NK-92 treated with Interleukin-12 subunit alpha and Interleukin-12 subunit beta, amount 100 ng/mL, for 24 hours (cell line): ENCODE results near the gene LSM12.

Experiments
- DNase-seq: peaks from one replicate; lab custom pipeline; 2025; lab: John Stamatoyannopoulos, UW

The LSM12 gene

DNA sequence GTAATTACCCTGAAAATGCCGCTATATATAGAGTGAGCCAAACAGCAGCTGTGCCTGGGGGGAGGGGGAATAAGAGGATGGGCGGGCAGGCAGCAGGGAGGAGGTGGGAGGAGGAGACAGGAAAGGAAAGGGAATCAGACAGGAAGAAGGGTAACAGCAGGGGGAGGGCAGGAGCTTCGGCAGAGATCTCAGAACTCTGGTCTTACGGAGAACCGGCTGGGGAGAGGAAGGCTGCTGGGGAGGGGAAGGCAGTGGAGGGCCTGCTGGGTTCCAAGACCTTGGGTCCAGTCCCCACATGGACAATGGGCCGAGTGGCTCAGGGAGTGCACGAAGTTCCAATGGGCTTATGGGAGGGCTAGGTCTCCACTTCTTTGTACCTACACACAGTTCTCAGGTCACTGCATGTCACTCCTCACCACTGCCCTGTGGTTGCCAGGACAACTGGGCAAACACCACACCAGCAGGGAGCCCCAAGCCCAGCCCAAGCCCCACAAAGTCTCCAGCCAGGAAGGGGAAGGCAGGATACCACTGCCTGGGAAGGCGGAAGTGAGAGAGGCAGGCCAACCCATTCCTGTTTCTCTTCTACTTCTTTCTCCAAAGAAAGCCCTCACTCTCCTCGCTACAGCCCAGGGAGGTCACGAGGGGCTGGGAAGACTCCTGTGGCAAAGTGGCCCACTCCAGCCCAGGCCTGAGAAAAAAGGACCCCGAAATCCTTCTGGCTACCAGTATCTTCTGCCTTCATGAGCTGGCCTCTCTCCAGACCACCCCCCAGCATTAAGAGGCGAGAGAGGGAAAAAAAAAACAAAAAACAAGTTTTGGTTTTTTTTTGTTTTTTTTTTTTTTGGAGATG is 29.4 kb upstream of the LSM12 start:
- DNase-seq: no peak

- DNase-seq: no peak
Measured at GRCh38 chr17:44095388-44095646, 28.8 kb upstream of the LSM12 start.

GRCh38 chr17:44094701-44095387 is 28.4 kb upstream of the LSM12 start:
- DNase-seq: no peak

DNA sequence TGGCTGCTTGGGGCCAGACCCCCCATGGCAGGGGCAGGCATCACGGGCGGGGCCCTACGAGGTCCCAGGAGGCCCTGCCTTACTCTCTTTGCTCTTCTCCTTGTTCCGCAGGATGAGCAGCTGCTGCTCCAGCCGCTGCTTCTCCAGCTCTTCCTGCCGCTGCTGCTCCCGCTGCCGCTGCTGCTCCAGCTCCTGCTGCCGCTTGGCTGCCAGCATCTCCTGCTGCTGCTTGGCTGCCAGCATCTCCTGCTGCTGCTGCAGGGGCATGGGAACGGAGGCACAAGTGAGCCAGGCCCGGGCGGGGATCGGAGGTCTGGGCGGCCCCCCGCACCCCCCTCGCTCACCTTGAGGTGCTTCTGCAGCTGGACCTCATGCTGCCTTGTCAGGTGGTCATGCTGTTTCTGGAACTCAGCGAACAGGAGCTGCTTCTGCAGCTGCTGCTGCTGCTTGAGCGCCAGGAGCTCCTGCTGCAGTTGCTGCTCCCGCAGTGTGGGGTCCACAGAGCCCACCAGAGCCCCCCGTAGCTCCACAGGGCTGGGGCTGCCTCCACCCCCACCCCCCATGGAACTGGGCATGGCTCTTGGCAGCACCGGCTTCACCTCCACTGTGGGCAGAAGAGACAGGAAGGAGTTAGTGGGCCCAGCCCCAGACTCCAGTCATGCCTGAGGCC is 26.9 kb upstream of the LSM12 start:
- DNase-seq: no peak

- DNase-seq: no peak
Measured at GRCh38 chr17:44092051-44092450, 25.6 kb upstream of the LSM12 start.

GRCh38 chr17:44091200-44091997 is 24.9 kb upstream of the LSM12 start:
- DNase-seq: no peak

DNA sequence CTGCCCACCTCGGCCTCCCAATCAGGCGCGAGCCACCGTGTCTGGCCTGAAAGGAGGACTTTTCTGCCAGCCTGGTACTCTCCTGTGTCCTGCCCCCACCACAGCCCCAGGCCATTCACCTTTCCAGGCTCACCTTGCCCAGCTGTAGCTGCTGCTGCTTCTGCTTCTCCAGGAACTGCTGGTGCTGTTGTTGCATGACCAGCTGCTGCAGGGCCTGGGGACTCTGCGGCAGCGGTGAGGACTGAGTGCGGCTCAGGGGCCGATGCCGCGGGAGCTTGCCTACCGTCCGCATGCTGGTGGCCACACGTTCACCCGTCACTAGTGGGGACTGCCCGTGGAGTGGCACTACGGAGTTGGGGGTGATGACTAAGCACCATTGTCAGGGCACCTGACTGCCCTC is 21.8 kb upstream of the LSM12 start:
- DNase-seq: no peak

GRCh38 chr17:44087319-44087718 is 20.8 kb upstream of the LSM12 start:
- no peak for DNase-seq

DNA sequence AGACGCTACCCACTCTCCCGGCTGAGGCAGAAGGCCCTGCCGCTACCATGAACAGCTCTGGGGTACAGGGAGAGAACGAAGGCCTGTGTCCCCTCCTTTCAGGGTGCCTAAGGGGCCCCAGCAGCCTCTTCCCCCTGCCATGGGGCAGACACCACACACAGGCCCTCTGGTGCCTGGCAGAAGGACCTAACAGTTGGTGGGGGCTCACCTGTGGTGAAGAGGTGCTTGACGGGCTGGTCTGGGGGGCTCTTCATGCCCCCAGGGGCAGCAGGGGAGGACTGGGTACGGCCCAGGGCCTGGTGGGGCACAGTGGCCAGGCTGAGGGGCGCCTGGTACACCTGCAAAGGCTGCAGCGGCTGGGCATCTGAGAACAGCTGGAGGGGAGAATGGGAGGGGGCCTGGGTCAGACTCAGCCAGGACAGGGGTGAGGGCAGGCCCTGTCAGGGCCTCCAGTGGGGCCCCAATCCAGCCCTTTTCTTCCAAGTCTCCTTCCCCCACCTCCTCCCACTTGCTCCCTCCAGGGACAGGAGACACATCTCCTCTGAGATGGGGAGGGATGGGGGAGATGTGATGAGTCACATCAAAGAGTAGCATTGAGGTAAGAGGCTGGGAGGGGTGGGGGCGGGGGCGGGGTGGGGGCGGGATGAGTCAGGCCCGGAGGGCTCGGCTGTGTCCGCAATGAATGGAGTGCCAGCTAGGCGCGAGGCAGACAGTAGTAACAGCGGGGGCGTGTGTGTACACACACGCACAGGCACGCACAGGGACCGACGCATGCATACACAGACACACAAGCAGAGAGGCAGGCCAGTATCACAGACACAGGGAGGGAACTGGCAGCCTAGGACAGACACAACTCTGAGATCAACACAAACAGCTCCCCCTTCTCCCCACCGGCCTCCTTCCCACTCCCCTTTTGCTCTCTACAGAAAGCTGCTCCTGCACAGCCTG is 20.2 kb upstream of the LSM12 start:
- DNase-seq: no peak

DNA sequence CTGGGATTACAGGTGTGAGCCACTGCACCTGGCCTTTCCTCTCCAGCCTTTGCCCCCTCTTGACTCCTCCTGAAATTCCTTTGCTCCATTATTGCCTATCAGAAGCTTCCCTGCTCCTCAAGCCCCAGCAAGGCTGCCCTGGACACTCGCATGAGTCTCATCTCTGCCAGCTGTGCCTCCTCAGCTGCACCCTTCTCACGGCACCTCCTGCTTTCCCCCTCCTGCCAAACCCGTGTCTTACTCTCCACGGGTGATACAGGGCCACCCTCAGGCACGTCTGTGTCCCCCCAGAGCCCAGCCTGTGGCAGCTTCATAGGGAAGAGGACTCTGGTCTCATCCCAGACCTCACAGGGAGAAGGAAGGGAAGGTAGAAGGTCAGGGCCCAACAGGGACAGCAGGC is 19.4 kb upstream of the LSM12 start:
- no peak for DNase-seq

DNA sequence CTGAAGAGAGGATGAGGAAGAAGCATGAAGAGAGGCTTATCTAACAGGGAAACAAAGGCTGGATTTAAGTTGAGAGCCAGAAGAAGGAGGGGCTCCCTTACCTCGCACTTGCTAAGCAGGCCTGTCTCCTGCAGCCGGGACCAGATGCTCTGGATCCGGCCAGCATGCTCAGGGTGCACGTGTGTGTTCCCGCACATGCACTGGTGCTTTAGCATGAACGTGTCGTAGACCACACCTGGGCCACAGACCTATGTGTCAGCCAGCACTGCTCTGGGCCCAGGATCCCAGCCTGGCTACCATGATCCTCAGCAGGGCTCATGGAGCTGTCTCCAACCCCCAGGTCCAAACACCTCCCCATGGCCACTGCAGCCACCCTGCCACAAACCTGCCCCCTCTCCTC is 18.4 kb upstream of the LSM12 start:
- DNase-seq: no peak

GRCh38 chr17:44084131-44084538 is 17.7 kb upstream of the LSM12 start:
- DNase-seq: no peak

DNA sequence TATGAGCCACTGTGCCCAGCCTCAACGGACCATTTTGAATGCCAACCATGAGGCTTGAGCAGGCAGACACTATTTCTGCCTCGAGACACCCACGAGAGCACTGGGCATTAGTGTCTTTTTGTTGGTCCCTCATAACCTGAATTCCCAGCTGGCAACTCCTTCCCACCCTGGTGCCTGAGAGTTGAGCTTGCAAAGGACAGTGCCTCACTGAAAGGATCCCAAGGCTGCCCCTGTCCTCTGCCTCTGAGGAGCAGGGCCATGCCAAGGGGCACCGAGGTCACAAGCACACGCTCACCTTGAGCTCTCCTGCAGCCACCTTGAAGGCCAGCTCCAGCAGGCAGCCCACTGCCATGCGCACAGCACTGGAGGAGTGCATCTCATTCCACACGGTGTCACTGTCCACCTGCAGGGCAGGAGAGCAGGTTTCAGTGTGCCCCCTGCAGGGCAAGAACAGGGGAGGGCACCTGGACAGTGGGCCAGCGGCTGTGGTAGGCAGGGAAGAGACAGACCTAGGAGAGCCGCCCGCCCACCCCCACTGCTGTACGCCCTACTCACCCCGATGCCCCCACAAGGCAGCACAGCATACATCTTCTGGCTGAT is 16.9 kb upstream of the LSM12 start:
- no peak for DNase-seq

DNA sequence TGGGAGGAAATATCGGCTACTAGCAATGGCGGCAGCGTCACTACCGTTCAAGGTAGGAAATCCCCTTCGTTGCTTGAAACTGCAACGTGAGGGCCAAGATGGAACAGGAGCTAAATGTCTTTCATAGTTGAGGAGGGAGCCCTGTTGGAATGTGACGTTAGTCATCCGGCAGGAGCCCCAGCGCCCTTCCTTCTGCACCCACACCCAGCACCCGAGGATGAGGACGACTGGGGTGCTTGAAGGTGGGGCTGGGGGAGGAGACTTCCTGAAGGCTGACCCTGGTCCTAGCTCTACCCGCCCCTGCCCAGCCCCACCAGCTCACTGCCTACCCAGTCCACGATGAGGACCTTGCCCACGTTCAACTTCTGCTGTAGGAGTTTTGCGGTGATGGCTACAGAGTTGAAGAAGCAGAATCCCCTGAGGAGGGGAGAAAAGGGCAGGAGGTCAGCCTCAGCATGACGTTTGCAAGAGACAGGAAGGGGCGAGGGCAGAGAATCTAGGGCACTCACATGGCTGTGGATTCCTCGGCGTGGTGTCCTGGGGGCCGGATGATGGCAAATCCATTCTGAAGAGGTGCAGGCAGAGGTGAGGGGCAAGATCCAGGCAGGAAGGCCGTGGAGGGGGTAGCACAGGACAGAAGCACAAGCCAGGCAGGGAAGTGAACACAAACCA is 15.9 kb upstream of the LSM12 start:
- no peak for DNase-seq

DNA sequence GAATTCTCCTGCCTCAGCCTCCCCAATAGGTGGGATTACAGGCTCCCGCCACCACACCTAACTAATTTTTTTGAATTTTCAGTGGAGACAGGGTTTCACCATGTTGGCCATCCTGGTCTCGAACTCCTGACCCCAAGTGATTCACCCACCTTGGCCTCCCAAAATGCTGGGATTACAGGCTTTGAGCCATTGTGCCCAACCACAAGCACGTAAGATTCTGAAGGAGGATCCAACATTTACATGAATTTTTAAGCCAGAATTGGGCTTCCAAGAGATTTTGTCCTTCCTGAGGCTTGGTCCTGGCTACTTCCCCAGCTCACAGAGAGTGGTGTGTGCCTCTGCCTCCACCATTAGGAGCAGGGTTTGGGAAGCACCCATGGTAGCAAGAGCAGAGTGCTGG is 15.2 kb upstream of the LSM12 start:
- DNase-seq: no peak

DNA sequence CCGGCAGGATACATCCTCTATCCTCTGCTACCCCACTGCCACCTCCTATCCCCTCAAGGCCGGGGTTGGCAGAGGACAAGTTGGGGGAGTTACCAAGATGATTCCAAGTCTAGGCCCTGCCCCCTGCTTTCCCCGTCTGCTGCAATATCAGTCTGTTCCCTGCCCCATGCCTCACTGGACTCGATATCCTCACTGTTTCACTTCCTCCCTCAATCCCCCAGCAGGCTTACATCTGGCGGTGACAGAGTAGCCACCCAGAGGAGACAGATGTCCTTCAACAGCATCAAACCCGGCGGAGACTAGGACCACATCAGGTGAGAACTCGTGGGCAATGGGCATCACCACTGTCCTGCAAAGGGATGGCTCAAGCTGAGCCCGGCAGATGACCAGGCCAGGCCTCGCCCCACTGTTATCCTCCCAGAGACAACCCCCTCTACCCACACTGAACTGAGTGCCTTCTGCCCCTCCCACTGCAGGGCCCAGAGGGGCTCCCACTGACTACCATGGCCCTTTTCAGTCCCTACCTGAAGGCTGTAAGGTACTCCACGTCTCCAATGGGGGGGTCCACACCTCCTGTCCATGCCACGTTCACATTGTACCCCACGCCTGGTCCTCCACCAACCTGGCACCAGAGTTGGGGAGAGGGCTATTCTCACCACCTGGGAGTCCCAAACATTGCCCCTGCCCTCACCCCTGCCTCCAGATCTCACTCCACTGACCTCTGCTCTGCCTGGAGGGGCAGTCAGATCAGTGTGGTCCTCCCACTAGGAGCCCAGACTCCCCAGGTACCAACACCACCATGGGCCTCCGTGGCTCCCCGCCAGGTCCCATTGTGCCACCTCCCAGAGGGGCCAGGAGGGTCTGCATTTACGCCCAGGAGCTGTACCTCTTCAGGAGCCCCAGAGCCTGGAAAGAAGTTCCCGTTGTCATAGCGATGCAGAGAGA is 13.7 kb upstream of the LSM12 start:
- DNase-seq: no peak

DNA sequence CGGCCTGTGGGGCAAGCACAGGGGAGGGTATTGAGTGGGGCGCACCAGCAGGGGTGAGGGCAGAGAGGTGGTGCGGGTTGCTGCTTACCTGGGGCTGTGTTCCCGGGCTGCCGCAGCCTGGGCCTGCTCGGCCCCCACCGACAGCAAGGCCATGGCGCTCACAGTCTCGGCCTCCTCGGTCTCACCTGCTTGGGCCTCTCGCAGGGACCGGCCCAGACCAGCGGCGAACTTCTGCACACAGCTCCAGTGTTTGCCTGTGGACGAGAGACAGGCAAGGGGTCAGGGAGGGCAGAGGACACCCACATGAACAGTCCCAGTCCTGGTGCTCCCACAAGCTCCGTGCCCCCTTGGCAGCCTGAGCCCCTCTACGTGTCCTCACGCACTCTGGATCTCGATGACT is 11.9 kb upstream of the LSM12 start:
- DNase-seq: no peak

GRCh38 chr17:44077595-44077909 is 11.1 kb upstream of the LSM12 start:
- DNase-seq: no peak
